ENCODE results near the gene CALHM6. TPM values are rescaled to one million over a fixed set of nuclear protein-coding genes. Genes with fewer than 3 reads are reported as not detected.

Gene CALHM6
- total and polyA plus RNA-seq, 2 experiments from 2014 or later, result 1.2 to 1.6 TPM

DNA sequence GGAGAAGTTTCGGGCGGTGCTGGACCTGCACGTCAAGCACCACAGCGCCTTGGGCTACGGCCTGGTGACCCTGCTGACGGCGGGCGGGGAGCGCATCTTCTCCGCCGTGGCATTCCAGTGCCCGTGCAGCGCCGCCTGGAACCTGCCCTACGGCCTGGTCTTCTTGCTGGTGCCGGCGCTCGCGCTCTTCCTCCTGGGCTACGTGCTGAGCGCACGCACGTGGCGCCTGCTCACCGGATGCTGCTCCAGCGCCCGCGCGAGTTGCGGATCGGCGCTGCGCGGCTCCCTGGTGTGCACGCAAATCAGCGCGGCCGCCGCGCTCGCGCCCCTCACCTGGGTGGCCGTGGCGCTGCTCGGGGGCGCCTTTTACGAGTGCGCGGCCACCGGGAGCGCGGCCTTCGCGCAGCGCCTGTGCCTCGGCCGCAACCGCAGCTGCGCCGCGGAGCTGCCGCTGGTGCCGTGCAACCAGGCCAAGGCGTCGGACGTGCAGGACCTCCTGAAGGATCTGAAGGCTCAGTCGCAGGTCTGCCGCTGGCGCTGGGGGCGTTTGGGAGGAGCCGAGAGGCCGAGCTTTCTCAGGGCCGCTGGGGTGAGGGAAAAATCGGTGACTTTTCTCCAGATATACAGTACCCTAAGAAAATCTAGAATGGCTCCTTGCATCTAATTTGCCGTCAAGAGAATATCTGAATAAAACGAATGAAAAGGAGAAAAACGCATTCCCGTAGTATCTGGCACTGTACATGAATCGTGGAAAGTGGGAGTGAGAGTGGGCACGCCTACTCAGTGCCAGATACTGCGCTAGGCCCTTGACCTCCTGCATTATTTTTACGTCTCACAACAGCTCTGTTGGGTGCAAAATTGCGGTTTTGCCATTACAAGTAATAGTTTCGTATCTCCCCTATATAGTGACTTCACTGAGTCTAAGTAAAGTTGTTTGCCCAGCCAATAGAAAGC lies 1.0 kb downstream of the CALHM6 start (continued):
- TF ChIP-seq, protein P1, sequence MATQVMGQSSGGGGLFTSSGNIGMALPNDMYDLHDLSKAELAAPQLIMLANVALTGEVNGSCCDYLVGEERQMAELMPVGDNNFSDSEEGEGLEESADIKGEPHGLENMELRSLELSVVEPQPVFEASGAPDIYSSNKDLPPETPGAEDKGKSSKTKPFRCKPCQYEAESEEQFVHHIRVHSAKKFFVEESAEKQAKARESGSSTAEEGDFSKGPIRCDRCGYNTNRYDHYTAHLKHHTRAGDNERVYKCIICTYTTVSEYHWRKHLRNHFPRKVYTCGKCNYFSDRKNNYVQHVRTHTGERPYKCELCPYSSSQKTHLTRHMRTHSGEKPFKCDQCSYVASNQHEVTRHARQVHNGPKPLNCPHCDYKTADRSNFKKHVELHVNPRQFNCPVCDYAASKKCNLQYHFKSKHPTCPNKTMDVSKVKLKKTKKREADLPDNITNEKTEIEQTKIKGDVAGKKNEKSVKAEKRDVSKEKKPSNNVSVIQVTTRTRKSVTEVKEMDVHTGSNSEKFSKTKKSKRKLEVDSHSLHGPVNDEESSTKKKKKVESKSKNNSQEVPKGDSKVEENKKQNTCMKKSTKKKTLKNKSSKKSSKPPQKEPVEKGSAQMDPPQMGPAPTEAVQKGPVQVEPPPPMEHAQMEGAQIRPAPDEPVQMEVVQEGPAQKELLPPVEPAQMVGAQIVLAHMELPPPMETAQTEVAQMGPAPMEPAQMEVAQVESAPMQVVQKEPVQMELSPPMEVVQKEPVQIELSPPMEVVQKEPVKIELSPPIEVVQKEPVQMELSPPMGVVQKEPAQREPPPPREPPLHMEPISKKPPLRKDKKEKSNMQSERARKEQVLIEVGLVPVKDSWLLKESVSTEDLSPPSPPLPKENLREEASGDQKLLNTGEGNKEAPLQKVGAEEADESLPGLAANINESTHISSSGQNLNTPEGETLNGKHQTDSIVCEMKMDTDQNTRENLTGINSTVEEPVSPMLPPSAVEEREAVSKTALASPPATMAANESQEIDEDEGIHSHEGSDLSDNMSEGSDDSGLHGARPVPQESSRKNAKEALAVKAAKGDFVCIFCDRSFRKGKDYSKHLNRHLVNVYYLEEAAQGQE (IDR thresholded peaks at IDR 0.05; ENCODE audit: unreplicated experiment), result no peak
- TF ChIP-seq EZH2 (IDR thresholded peaks at IDR 0.05; ENCODE audit: low read depth, unreplicated experiment) (no peak), CREB1 (CRISPR knock-in tag; IDR thresholded peaks at IDR 0.05; ENCODE audit: low read depth) (0 out of 2 replicates have a peak, but pooled peaks have one; percentile 27), NANOG (IDR thresholded peaks at IDR 0.05; ENCODE audit: borderline replicate concordance) (no peak), POLR2AphosphoS5 (IDR thresholded peaks at IDR 0.05; ENCODE audit: low read depth) (no peak)
- TF ChIP-seq, protein P2, sequence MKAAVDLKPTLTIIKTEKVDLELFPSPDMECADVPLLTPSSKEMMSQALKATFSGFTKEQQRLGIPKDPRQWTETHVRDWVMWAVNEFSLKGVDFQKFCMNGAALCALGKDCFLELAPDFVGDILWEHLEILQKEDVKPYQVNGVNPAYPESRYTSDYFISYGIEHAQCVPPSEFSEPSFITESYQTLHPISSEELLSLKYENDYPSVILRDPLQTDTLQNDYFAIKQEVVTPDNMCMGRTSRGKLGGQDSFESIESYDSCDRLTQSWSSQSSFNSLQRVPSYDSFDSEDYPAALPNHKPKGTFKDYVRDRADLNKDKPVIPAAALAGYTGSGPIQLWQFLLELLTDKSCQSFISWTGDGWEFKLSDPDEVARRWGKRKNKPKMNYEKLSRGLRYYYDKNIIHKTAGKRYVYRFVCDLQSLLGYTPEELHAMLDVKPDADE (IDR thresholded peaks at IDR 0.05), result no peak

DNA sequence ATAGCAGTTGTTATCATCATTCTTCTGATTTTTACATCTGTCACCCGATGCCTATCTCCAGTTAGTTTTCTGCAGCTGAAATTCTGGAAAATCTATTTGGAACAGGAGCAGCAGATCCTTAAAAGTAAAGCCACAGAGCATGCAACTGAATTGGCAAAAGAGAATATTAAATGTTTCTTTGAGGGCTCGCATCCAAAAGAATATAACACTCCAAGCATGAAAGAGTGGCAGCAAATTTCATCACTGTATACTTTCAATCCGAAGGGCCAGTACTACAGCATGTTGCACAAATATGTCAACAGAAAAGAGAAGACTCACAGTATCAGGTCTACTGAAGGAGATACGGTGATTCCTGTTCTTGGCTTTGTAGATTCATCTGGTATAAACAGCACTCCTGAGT lies 2.1 kb downstream of the CALHM6 start:
- H3K4me1 ChIP-seq (ENCODE audit: insufficient read depth), result no peaks in the 10 kb centered on the region; the same call in 1 of the 2 replicates
- no peaks in the 10 kb centered on the region for H3K36me3 Mint-ChIP-seq (ENCODE audit: low read depth)
- H3K9me2 ChIP-seq (ENCODE audit: insufficient read depth), result no peaks in the 10 kb centered on the region
- H3K27me3 Mint-ChIP-seq (ENCODE audit: insufficient read depth, low read depth, poor library complexity), result peaks cover 28% of the 10 kb centered on the region
- no peaks in the 10 kb centered on the region for H3K9me3 Mint-ChIP-seq
- DNase-seq (ENCODE audit: low spot score), result no peak
- TF ChIP-seq EZH2phosphoT487 (IDR thresholded peaks at IDR 0.05; ENCODE audit: unreplicated experiment) (no peak), EZH2 (IDR thresholded peaks at IDR 0.05; ENCODE audit: low read depth, unreplicated experiment) (no peak), ZNF114 (CRISPR knock-in tag; IDR thresholded peaks at IDR 0.05) (no peak), CREB1 (CRISPR knock-in tag; IDR thresholded peaks at IDR 0.05; ENCODE audit: low read depth) (no peak), ZNF331 (CRISPR knock-in tag; IDR thresholded peaks at IDR 0.05; ENCODE audit: low read depth) (no peak), STAT1 (IDR thresholded peaks at IDR 0.05; ENCODE audit: unreplicated experiment) (no peak)
- TF ChIP-seq, protein P1 (IDR thresholded peaks at IDR 0.05; ENCODE audit: unreplicated experiment), result no peak
- H3K79me2 ChIP-seq (replicated peaks; ENCODE audit: insufficient read depth), result no peaks in the 10 kb centered on the region
- H3K4me3 ChIP-seq, result no peak overlapping the region
- no peaks in the 10 kb centered on the region; the same call in 1 of the 2 replicates for H4K20me1 ChIP-seq (replicated peaks; ENCODE audit: insufficient read depth)
- H3K4me1 Mint-ChIP-seq, result peaks cover 31% of the 10 kb centered on the region
- no peak overlapping the region for H3K4me2 ChIP-seq
- no peak overlapping the region for H2AFZ ChIP-seq
- H3K27me3 ChIP-seq (ENCODE audit: insufficient read depth), result peaks cover 48% of the 10 kb centered on the region
- H3K36me3 ChIP-seq (ENCODE audit: insufficient read depth), result no peaks in the 10 kb centered on the region
- ATAC-seq, result no peak
- peaks cover 4% of the 10 kb centered on the region for H3F3A ChIP-seq (replicated peaks; ENCODE audit: low read depth)
- H3K27ac Mint-ChIP-seq, result no peak overlapping the region
- H3K4me3 Mint-ChIP-seq, result no peak overlapping the region; the same call in 2 of the 3 replicates
- no peak overlapping the region for H3K27ac ChIP-seq (ENCODE audit: low read depth)
